Vagina (tissue), 2 donors: ENCODE results near the gene PAX7. TPM values are rescaled to one million over a fixed set of nuclear protein-coding genes. Genes with fewer than 3 reads are reported as not detected.

ENCODE experiments used
- DNase-seq, 2 donors: peaks; one replicate each; pipeline ENCODE4 v3.0.0-alpha.2; 2017; ENCODE audit errors: extremely low spot score in 2 of 2
- H3K27ac ChIP-seq: fragments of 200-600 bp; sonication (generic); one replicate; pipeline ENCODE4 v1.5.1; 2019
- H3K27me3 ChIP-seq: fragments of 200-600 bp; sonication (generic); one replicate; pipeline ENCODE4 v1.5.1; 2019
- H3K36me3 ChIP-seq, 2 donors: fragments of 200-600 bp; sonication (generic); one replicate each; pipeline ENCODE4 v1.5.1; 2017 to 2019
- H3K4me1 ChIP-seq: fragments of 200-600 bp; sonication (generic); one replicate; pipeline ENCODE4 v1.5.1; 2019
- H3K4me3 ChIP-seq, 2 donors: fragments of 200-600 bp; sonication (generic); 1 replicate in 1 of 2; 2 replicates in 1 of 2; pipeline ENCODE4 v1.5.1; 2016 to 2019
- H3K9me3 ChIP-seq: fragments of 200-600 bp; sonication (generic); one replicate; pipeline ENCODE4 v1.5.1; 2019
- CTCF ChIP-seq, 3 experiments: fragments of 450-650 bp in 2 of 3; fragments of 200-600 bp in 1 of 3; sonication (generic) in 1 of 3; IDR thresholded peaks; one replicate each; pipeline ENCODE4 v1.5.1; 2017 to 2019; ENCODE audit warnings: antibody characterized with exemption in 3 of 3, mild to moderate bottlenecking in 2 of 3, moderate library complexity in 2 of 3
- POLR2A ChIP-seq, 2 donors: fragments of 450-650 bp; IDR thresholded peaks; one replicate each; pipeline ENCODE4 v1.6.1; 2017; ENCODE audit warnings: antibody characterized with exemption in 2 of 2, mild to moderate bottlenecking in 2 of 2, moderate library complexity in 2 of 2
- POLR2AphosphoS5 ChIP-seq, 2 donors: sonication (generic); formaldehyde crosslinking; IDR thresholded peaks; one replicate each; pipeline ENCODE4 v1.9.0; 2017; ENCODE audit warnings: antibody characterized with exemption in 2 of 2, mild to moderate bottlenecking in 2 of 2, low read depth in 1 of 2; ENCODE audit not compliant: insufficient read depth in 1 of 2
- intact Hi-C: fragments of 100-400 bp; cut with DNase I; formaldehyde crosslinking; loops from one replicate; pipeline ENCODE4 v1.15.1; 2023
- total RNA-seq: library from RNA; depleted of rRNA; stranded (reverse); fragments of >200 nt; gene quantifications from one replicate; pipeline ENCODE4 v1.2.3, GENCODE V29; 2016

PAX7 gene
- total RNA-seq, 1 donor from 2014 or later, result not detected

GRCh38 chr1:18647681-18648214 lies 17.1 kb downstream of the PAX7 start:
- TF ChIP-seq POLR2AphosphoS5 (IDR thresholded peaks at IDR 0.05; ENCODE audit: insufficient read depth in 1 of 2, low read depth in 1 of 2) (no peak), POLR2A (IDR thresholded peaks at IDR 0.05) (no peak), CTCF (IDR thresholded peaks at IDR 0.05) (no peak)
- Histone ChIP-seq H3K9me3 (no peaks in the 10 kb centered on the region), H3K4me3 (no peak overlapping the region), H3K36me3 (no peaks in the 10 kb centered on the region), H3K4me1 (peaks cover 14% of the 10 kb centered on the region), H3K27me3 (peaks cover 26% of the 10 kb centered on the region), H3K27ac (no peak overlapping the region)
- no peak for DNase-seq
- intact Hi-C loops, result no loop called here

- no peak for TF ChIP-seq CTCF (IDR thresholded peaks at IDR 0.05)
- TF ChIP-seq POLR2A (IDR thresholded peaks at IDR 0.05), result no peak
- no peak for TF ChIP-seq POLR2AphosphoS5 (IDR thresholded peaks at IDR 0.05; ENCODE audit: insufficient read depth in 1 of 2, low read depth in 1 of 2)
- peaks cover 14% of the 10 kb centered on the region for H3K4me1 ChIP-seq
- H3K9me3 ChIP-seq, result no peaks in the 10 kb centered on the region
- no peaks in the 10 kb centered on the region for H3K36me3 ChIP-seq
- DNase-seq, result no peak
- no peak overlapping the region for H3K4me3 ChIP-seq
- peaks cover 19% of the 10 kb centered on the region for H3K27me3 ChIP-seq
- intact Hi-C loops, result no loop called here
- no peak overlapping the region for H3K27ac ChIP-seq
These were observed 19.2 kb downstream of the PAX7 start for GRCh38 chr1:18649693-18650370.

- Histone ChIP-seq H3K9me3 (no peaks in the 10 kb centered on the region), H3K27me3 (peaks cover 14% of the 10 kb centered on the region), H3K4me3 (no peak overlapping the region), H3K4me1 (peaks cover 7% of the 10 kb centered on the region), H3K36me3 (no peaks in the 10 kb centered on the region), H3K27ac (no peak overlapping the region)
- intact Hi-C loops, result no loop called here
- no peak for DNase-seq
- no peak for TF ChIP-seq POLR2AphosphoS5 (IDR thresholded peaks at IDR 0.05; ENCODE audit: insufficient read depth in 1 of 2, low read depth in 1 of 2)
- TF ChIP-seq POLR2A (IDR thresholded peaks at IDR 0.05), result no peak
- TF ChIP-seq CTCF (IDR thresholded peaks at IDR 0.05), result no peak
These were observed 21.1 kb downstream of the PAX7 start for GRCh38 chr1:18651713-18652112.

- H3K36me3 ChIP-seq, result no peaks in the 10 kb centered on the region
- intact Hi-C loops, result no loop called here
- no peak overlapping the region for H3K27ac ChIP-seq
- no peak for DNase-seq
- H3K9me3 ChIP-seq, result no peaks in the 10 kb centered on the region
- H3K27me3 ChIP-seq, result peaks cover 3% of the 10 kb centered on the region
- H3K4me1 ChIP-seq, result no peaks in the 10 kb centered on the region
- TF ChIP-seq CTCF (IDR thresholded peaks at IDR 0.05), result no peak
- TF ChIP-seq POLR2AphosphoS5 (IDR thresholded peaks at IDR 0.05; ENCODE audit: insufficient read depth in 1 of 2, low read depth in 1 of 2), result no peak
- no peak for TF ChIP-seq POLR2A (IDR thresholded peaks at IDR 0.05)
- H3K4me3 ChIP-seq, result no peak overlapping the region
These were observed 22.1 kb downstream of the PAX7 start for GRCh38 chr1:18652791-18653190.

GRCh38 chr1:18653367-18653766 lies 22.7 kb downstream of the PAX7 start:
- TF ChIP-seq POLR2A (IDR thresholded peaks at IDR 0.05), result no peak
- no peak for TF ChIP-seq CTCF (IDR thresholded peaks at IDR 0.05)
- TF ChIP-seq POLR2AphosphoS5 (IDR thresholded peaks at IDR 0.05; ENCODE audit: insufficient read depth in 1 of 2, low read depth in 1 of 2), result no peak
- Histone ChIP-seq H3K9me3 (no peaks in the 10 kb centered on the region), H3K27me3 (peaks cover 3% of the 10 kb centered on the region), H3K4me3 (no peak overlapping the region), H3K4me1 (no peaks in the 10 kb centered on the region), H3K36me3 (no peaks in the 10 kb centered on the region), H3K27ac (no peak overlapping the region)
- intact Hi-C loops, result no loop called here
- DNase-seq, result no peak
